ENCODE data around the gene GAB3. TPM values are rescaled to one million over a fixed set of nuclear protein-coding genes. Genes with fewer than 3 reads are reported as not detected.

Gene GAB3
- polyA plus RNA-seq, 3 donors, result 6.2 to 44.0 (median 9.5) TPM

GRCh38 chrX:154797006-154797405 lies 46.1 kb upstream of the GAB3 start:
- Mint-ChIP-seq H3K4me3 (no peak overlapping the region), H3K27ac (peak overlapping the region; percentile 15 to 88 (median 76)), H3K9me3 (peaks cover 0 to 2% (median 0%) of the 10 kb centered on the region in 7 donors), H3K27me3 (ENCODE audit: low read depth in 3 of 3) (peaks cover 0 to 2% (median 0%) of the 10 kb centered on the region in 3 donors), H3K36me3 (peaks cover 11 to 31% of the 10 kb centered on the region in 2 donors), H3K4me1 (peaks cover 66% of the 10 kb centered on the region)
- TF ChIP-seq CTCF (IDR thresholded peaks at IDR 0.05), result no peak
- no peak overlapping the region for H3K4me2 ChIP-seq (replicated peaks; ENCODE audit: extremely low read depth, low read length, poor library complexity, severe bottlenecking)
- intact Hi-C loops (cut with micrococcal nuclease), result loop anchor here in 1 of 2 donors (5.0 kb wide), 1 partner anchor 35 kb away; the partner anchor contains the start of gene DKC1
- DNase-seq, result no peak
- H3K9ac ChIP-seq (ENCODE audit: insufficient read depth, low read length, poor library complexity, severe bottlenecking), result no peak overlapping the region
- peaks cover 83% of the 10 kb centered on the region for H3K79me2 ChIP-seq (ENCODE audit: insufficient read depth, low read length)
- H3K36me3 ChIP-seq (replicated peaks in 1 of 2; ENCODE audit: control insufficient read depth in 1 of 2, insufficient read depth in 2 of 2, low read length in 2 of 2), result peaks cover 0 to 4% of the 10 kb centered on the region in 2 donors
- H3K4me1 ChIP-seq (ENCODE audit: control insufficient read depth in 1 of 2, insufficient read depth in 2 of 2, low read length in 2 of 2), result peaks cover 68 to 74% of the 10 kb centered on the region in 2 donors
- no peaks in the 10 kb centered on the region for H3K9me3 ChIP-seq (replicated peaks in 1 of 2; ENCODE audit: control insufficient read depth in 1 of 2, insufficient read depth in 1 of 2, low read length in 2 of 2)
- H3K27me3 ChIP-seq (ENCODE audit: control insufficient read depth in 2 of 2, insufficient read depth in 2 of 2, low read length in 2 of 2), result no peaks in the 10 kb centered on the region
- H4K20me1 ChIP-seq (ENCODE audit: insufficient read depth, low read length), result no peaks in the 10 kb centered on the region
- no peak overlapping the region for H2AFZ ChIP-seq (ENCODE audit: insufficient read depth, low read depth, low read length, poor library complexity, severe bottlenecking)
- no CpG with 5 or more reads among the region's 6 CpGs for WGBS (ENCODE audit: insufficient coverage)
- H3K4me3 ChIP-seq (replicated peaks in 1 of 3; ENCODE audit: low read depth in 2 of 3, low read length in 3 of 3), result no peak overlapping the region
- peak overlapping the region; percentile 42 to 53 for H3K27ac ChIP-seq (ENCODE audit: low read depth in 1 of 2, low read length in 2 of 2)

- DNase-seq, result peak; percentile 36 to 74 (median 62)
- Histone ChIP-seq H3K27me3 (ENCODE audit: control insufficient read depth in 2 of 2, insufficient read depth in 2 of 2, low read length in 2 of 2) (no peaks in the 10 kb centered on the region), H3K4me3 (replicated peaks in 1 of 3; ENCODE audit: low read depth in 2 of 3, low read length in 3 of 3) (no peak overlapping the region), H3K9ac (ENCODE audit: insufficient read depth, low read length, poor library complexity, severe bottlenecking) (no peak overlapping the region), H3K27ac (ENCODE audit: low read depth in 1 of 2, low read length in 2 of 2) (peak overlapping the region; percentile 75 to 89), H3K79me2 (ENCODE audit: insufficient read depth, low read length) (peaks cover 90% of the 10 kb centered on the region), H3K9me3 (replicated peaks in 1 of 2; ENCODE audit: control insufficient read depth in 1 of 2, insufficient read depth in 1 of 2, low read length in 2 of 2) (no peaks in the 10 kb centered on the region), H3K36me3 (replicated peaks in 1 of 2; ENCODE audit: control insufficient read depth in 1 of 2, insufficient read depth in 2 of 2, low read length in 2 of 2) (peaks cover 7 to 21% of the 10 kb centered on the region in 2 donors), H2AFZ (ENCODE audit: insufficient read depth, low read depth, low read length, poor library complexity, severe bottlenecking) (peak overlapping the region; percentile 30), H4K20me1 (ENCODE audit: insufficient read depth, low read length) (no peaks in the 10 kb centered on the region), H3K4me1 (ENCODE audit: control insufficient read depth in 1 of 2, insufficient read depth in 2 of 2, low read length in 2 of 2) (peaks cover 48 to 54% of the 10 kb centered on the region in 2 donors), H3K4me2 (replicated peaks; ENCODE audit: extremely low read depth, low read length, poor library complexity, severe bottlenecking) (peak overlapping the region; percentile 1)
- Mint-ChIP-seq H3K27me3 (ENCODE audit: low read depth in 3 of 3) (peaks cover 0 to 2% (median 0%) of the 10 kb centered on the region in 3 donors), H3K4me1 (peaks cover 50% of the 10 kb centered on the region), H3K9me3 (peaks cover 0 to 2% (median 0%) of the 10 kb centered on the region in 7 donors), H3K27ac (peak overlapping the region; percentile 88 to 96 (median 93)), H3K36me3 (peaks cover 30 to 44% of the 10 kb centered on the region in 2 donors), H3K4me3 (no peak overlapping the region)
- TF ChIP-seq CTCF (IDR thresholded peaks at IDR 0.05), result no peak
- no CpG with 5 or more reads among the region's 2 CpGs for WGBS (ENCODE audit: insufficient coverage)
- intact Hi-C loops (cut with micrococcal nuclease), result loop anchor here in 1 of 2 donors (5.0 kb wide), 1 partner anchor 33 kb away; the partner anchor contains the start of gene DKC1
Observed at GRCh38 chrX:154795016-154795415, 44.1 kb upstream of the GAB3 start.

All from CD14-positive monocyte (primary cell).